ENCODE results near the gene TEX53.

DNA sequence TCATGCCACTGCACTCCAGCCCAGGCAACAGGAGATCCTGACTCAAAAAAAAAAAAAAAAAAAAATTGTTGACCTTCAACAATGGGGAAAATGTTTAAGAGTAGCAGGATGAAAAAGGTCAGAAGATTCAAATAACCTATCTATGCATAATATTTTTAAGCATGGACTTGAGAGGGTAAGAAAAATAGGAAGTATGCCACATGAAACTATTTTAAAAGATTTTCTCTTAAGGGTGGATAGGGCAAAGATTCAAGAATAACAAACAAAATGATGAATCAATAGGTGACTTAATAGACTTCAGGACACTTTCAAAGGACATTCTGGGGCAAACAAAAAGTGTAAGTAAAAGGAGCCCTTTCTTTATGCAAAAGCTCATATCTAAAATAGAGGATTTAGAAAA, 21.2 kb upstream of the TEX53 start:
- no peak for TF ChIP-seq EP300 (IDR thresholded peaks at IDR 0.05; ENCODE audit: borderline replicate concordance in 1 of 2, control insufficient read depth in 1 of 2, low read depth in 2 of 2, low read length in 2 of 2)
- TF ChIP-seq ZNF274 (IDR thresholded peaks at IDR 0.05; ENCODE audit: insufficient read depth, insufficient read length): no peak
- no peak for TF ChIP-seq BACH1 (IDR thresholded peaks at IDR 0.05; ENCODE audit: borderline replicate concordance)
- no peak for TF ChIP-seq POLR2A (IDR thresholded peaks at IDR 0.05; ENCODE audit: low read depth, low read length)
- no peak for TF ChIP-seq CHD1 (IDR thresholded peaks at IDR 0.05; ENCODE audit: low read depth, low read length)
- no peak for TF ChIP-seq SP1 (IDR thresholded peaks at IDR 0.05; ENCODE audit: low read depth, low read length)
- TF ChIP-seq, protein P1, sequence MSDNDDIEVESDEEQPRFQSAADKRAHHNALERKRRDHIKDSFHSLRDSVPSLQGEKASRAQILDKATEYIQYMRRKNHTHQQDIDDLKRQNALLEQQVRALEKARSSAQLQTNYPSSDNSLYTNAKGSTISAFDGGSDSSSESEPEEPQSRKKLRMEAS (IDR thresholded peaks at IDR 0.05; ENCODE audit: low read depth, low read length): no peak
- TF ChIP-seq CTCF (IDR thresholded peaks at IDR 0.05 in 2 of 3, conservative IDR thresholded peaks at IDR 0.05 in 1 of 3; ENCODE audit: control insufficient read depth in 2 of 3, extremely low read depth in 1 of 3, insufficient read depth in 1 of 3, low read depth in 3 of 3, low read length in 3 of 3): no peak
- TF ChIP-seq JUND (IDR thresholded peaks at IDR 0.05; ENCODE audit: low read depth, low read length): no peak
- no peak for TF ChIP-seq ATF3 (IDR thresholded peaks at IDR 0.05; ENCODE audit: borderline replicate concordance, extremely low read depth, low read depth, low read length)
- TF ChIP-seq TAF1 (IDR thresholded peaks at IDR 0.05; ENCODE audit: borderline replicate concordance, low read depth, low read length): no peak
- no peak for TF ChIP-seq CBFB (IDR thresholded peaks at IDR 0.05; ENCODE audit: low read depth)
- TF ChIP-seq ZSCAN29 (IDR thresholded peaks at IDR 0.05): no peak

Measured in GM12878 (cell line).